Kidney (tissue), 14 donors: ENCODE results near the gene JADE3. TPM values are rescaled to one million over a fixed set of nuclear protein-coding genes. Genes with fewer than 3 reads are reported as not detected.
"Not testable (repeated sequence)": the region's sequence is repeated elsewhere in the genome, so short reads cannot be mapped to it uniquely, and the experiment has no call there.

Source experiments
- DNase-seq, 5 donors: peaks; one replicate each; pipeline ENCODE4 v3.0.0-alpha.2; 2013 to 2020
- FAIRE-seq: peaks from 2 replicates; lab custom pipeline; 2012; peaks lifted over from hg19 to GRCh38; lab: Jason Lieb, UNC
- H3K27ac ChIP-seq, 2 donors: one replicate each; pipeline ENCODE4 v1.7.0; 2013; ENCODE audit warnings: low read depth in 2 of 2, low read length in 2 of 2, inconsistent platforms in 1 of 2
- H3K27me3 ChIP-seq: one replicate; pipeline ENCODE4 v1.7.1; 2013; ENCODE audit warnings: low read length, inconsistent platforms; ENCODE audit not compliant: control insufficient read depth, insufficient read depth
- H3K36me3 ChIP-seq, 3 donors: one replicate each; pipeline versions ENCODE4 v1.7.0 to v1.7.1; 2013; ENCODE audit warnings: low read length in 3 of 3, control low read depth in 1 of 3, inconsistent platforms in 1 of 3; ENCODE audit not compliant: insufficient read depth in 3 of 3, control insufficient read depth in 2 of 3
- H3K4me1 ChIP-seq, 3 donors: one replicate each; pipeline versions ENCODE4 v1.7.0 to v1.7.1; 2013; ENCODE audit warnings: low read length in 3 of 3, inconsistent platforms in 1 of 3, low read depth in 1 of 3; ENCODE audit not compliant: control insufficient read depth in 2 of 3, insufficient read depth in 2 of 3
- H3K4me3 ChIP-seq, 3 donors: one replicate each; pipeline versions ENCODE4 v1.7.0 to v1.8.1; 2013; ENCODE audit warnings: low read length in 3 of 3, control low read depth in 1 of 3, inconsistent platforms in 1 of 3
- H3K9ac ChIP-seq, 3 donors: one replicate each; pipeline versions ENCODE4 v1.7.0 to v1.7.1; 2013; ENCODE audit warnings: low read length in 3 of 3, control low read depth in 1 of 3, inconsistent platforms in 1 of 3
- H3K9me3 ChIP-seq, 3 donors: one replicate each; pipeline versions ENCODE4 v1.7.0 to v1.7.1; 2013; ENCODE audit warnings: low read length in 3 of 3, control low read depth in 1 of 3, inconsistent platforms in 1 of 3; ENCODE audit not compliant: control insufficient read depth in 2 of 3, insufficient read depth in 1 of 3
- intact Hi-C: fragments of 100-400 bp; cut with DNase I; formaldehyde crosslinking; loops from one replicate; pipeline ENCODE4 v1.11.1; 2022
- polyA plus RNA-seq: library from polyadenylated mRNA; stranded (reverse); fragments of 350-450 nt; fragmentation: Illumina TruSeq; extraction: RNeasy Lipid Tissue Mini Kit (QIAGEN cat#74804); gene quantifications from one replicate; pipeline ENCODE4 v1.2.3, GENCODE V29; 2014; ENCODE audit warnings: low read depth, low replicate concordance; ENCODE audit not compliant: insufficient read depth
- total RNA-seq: library from RNA; stranded (reverse); fragmentation: NEBNext Ultra II Directional; extraction: Animal tissue kit (Norgen Biotek cat#: 25700); gene quantifications from one replicate; pipeline ENCODE4 v1.2.1, GENCODE V29; 2021
- TF ChIP-seq, protein P1 (sequence below): IDR thresholded peaks from 3 replicates; pipeline ENCODE4 v1.5.1; 2012; ENCODE audit warnings: mild to moderate bottlenecking, moderate library complexity, borderline replicate concordance; ENCODE audit not compliant: insufficient read depth; ENCODE audit errors: extremely low read depth
- donor health status: control.
- donor health status: control.
- donor health status: control.
- donor health status: control.
- donor health status: control.
- donor health status: DM: yes; HTN: yes; CAD: no.
- donor health status: Normal renal cell carcinoma (clear cell type).

Gene JADE3
- total and polyA plus RNA-seq, 2 donors from 2014 or later, result 3.2 to 13.1 TPM

DNA sequence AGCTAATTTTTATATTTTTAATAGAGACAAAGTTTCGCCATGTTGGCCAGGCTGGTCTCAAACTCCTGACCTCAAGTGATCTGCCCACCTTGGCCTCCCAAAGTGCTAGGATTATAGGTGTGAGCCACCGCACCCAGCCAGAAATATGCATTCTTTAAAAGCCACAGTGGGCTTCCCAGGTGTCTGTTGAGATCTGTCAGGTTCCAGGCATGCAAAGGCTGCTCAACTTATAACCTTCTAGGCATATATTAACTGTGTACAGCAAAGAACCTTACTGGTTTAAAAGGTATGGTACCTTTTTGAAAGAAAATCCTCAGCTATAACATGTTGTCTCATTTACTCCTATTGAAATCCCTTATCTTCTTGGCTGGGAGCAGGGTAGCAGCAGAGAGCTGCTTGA lies 42.5 kb downstream of the JADE3 start:
- Histone ChIP-seq H3K9ac (no peak overlapping the region), H3K36me3 (no peaks in the 10 kb centered on the region), H3K4me3 (no peak overlapping the region), H3K27ac (no peak overlapping the region), H3K4me1 (peaks cover 3 to 5% (median 5%) of the 10 kb centered on the region in 3 donors), H3K27me3 (no peaks in the 10 kb centered on the region), H3K9me3 (no peaks in the 10 kb centered on the region)
- DNase-seq (no peak), FAIRE-seq (no peak)
- intact Hi-C loops, result no loop called here
- TF ChIP-seq, protein P1, sequence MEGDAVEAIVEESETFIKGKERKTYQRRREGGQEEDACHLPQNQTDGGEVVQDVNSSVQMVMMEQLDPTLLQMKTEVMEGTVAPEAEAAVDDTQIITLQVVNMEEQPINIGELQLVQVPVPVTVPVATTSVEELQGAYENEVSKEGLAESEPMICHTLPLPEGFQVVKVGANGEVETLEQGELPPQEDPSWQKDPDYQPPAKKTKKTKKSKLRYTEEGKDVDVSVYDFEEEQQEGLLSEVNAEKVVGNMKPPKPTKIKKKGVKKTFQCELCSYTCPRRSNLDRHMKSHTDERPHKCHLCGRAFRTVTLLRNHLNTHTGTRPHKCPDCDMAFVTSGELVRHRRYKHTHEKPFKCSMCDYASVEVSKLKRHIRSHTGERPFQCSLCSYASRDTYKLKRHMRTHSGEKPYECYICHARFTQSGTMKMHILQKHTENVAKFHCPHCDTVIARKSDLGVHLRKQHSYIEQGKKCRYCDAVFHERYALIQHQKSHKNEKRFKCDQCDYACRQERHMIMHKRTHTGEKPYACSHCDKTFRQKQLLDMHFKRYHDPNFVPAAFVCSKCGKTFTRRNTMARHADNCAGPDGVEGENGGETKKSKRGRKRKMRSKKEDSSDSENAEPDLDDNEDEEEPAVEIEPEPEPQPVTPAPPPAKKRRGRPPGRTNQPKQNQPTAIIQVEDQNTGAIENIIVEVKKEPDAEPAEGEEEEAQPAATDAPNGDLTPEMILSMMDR, result no peak

DNA sequence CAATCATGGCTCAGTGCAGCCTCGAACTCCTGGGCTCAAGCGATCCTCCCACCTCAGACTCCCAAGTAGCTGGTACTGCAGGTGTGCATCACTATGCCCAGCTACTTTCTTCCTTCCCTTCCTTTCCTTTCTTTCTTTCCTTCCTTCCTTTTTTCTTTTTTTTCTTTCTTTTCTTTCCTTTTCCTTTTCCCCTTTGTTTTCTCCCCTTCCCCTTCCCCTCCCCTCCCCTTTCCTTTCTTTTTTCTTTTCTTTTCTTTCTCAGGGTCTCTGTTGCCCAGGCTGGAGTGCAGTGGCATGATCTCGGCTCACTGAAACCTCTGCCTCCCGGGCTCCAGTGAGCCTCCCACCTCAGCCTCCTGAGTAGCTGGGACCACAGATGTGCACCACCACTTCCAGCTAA lies 44.4 kb downstream of the JADE3 start:
- FAIRE-seq, intact Hi-C loops, H3K4me1 ChIP-seq, H3K9ac ChIP-seq, H3K27ac ChIP-seq, H3K4me3 ChIP-seq, DNase-seq, H3K27me3 ChIP-seq, H3K9me3 ChIP-seq, H3K36me3 ChIP-seq: not testable (repeated sequence)

DNA sequence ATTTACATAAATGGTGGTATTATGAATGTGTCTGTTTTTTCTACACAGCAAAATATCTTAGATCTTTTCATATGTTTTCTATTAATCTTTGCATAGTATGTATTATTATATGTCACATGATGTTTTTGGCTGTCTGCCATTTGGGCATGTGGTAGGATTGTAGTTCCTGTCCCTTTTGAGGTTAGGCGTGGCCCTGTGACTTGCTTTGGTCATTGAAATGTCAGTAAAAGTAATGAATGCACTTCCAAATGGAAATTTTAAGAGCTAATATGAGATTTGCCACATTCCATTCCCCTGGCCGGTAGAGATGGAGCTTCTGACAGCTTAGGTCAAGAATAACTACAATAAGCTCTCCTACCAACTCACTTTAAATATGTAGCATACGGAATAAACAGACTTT lies 45.1 kb downstream of the JADE3 start:
- DNase-seq, result no peak
- intact Hi-C loops, result no loop called here
- no peak overlapping the region for H3K27ac ChIP-seq
- H3K4me1 ChIP-seq, result peaks cover 5 to 10% (median 8%) of the 10 kb centered on the region in 3 donors
- FAIRE-seq, result no peak
- H3K36me3 ChIP-seq, result no peaks in the 10 kb centered on the region
- H3K9ac ChIP-seq, result no peak overlapping the region
- H3K27me3 ChIP-seq, result no peaks in the 10 kb centered on the region
- no peak overlapping the region for H3K4me3 ChIP-seq
- H3K9me3 ChIP-seq, result no peaks in the 10 kb centered on the region
- TF ChIP-seq, protein P1, result no peak

DNA sequence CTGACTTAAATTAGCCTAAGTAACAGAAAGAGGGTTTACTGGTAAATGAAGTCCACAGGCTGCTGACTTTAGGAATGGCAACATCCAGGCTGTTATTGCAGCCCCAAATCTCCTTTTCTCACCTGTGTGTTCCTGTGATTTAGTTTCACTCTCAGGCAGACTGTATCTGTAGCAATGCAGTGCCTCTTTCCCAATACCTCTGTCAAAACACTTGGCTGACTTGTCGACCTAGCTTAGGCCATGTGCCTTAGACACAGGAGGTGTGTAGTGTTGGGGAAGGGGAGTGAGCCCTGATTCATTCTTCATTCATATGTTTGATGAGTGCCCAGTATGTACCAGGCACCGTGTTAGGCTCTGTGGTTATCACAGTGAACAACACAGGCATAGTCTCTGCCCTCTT lies 46.9 kb downstream of the JADE3 start:
- peaks cover 3 to 10% (median 6%) of the 10 kb centered on the region in 3 donors for H3K4me1 ChIP-seq
- no peaks in the 10 kb centered on the region for H3K27me3 ChIP-seq
- H3K9me3 ChIP-seq, result no peaks in the 10 kb centered on the region
- FAIRE-seq (no peak), DNase-seq (no peak)
- intact Hi-C loops, result no loop called here
- H3K4me3 ChIP-seq, result no peak overlapping the region
- no peak overlapping the region for H3K27ac ChIP-seq
- no peaks in the 10 kb centered on the region for H3K36me3 ChIP-seq
- TF ChIP-seq, protein P1, result no peak
- no peak overlapping the region for H3K9ac ChIP-seq
